ENCODE results near the gene OXTR.

DNA sequence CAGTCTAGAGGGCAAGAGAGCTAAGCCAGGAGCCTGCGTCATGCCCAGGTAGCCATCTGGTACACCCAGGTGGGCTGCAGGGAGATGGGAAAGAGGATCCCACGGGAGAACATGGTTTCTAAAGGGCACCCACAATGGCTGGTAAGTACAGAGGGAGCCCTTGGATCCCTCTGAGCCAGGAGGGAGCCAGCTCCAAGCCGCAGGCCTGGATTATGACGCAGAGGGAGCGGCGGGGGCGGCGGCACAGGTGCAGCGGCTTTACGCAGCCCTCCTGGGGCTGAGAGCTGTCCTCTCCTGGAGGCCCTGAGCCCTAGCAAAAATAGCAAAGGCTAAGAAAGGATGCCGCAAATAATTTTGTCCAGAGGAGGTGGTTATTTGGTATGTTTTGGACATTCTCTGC lies 33.0 kb downstream of the OXTR start:
- TF ChIP-seq, protein P1, sequence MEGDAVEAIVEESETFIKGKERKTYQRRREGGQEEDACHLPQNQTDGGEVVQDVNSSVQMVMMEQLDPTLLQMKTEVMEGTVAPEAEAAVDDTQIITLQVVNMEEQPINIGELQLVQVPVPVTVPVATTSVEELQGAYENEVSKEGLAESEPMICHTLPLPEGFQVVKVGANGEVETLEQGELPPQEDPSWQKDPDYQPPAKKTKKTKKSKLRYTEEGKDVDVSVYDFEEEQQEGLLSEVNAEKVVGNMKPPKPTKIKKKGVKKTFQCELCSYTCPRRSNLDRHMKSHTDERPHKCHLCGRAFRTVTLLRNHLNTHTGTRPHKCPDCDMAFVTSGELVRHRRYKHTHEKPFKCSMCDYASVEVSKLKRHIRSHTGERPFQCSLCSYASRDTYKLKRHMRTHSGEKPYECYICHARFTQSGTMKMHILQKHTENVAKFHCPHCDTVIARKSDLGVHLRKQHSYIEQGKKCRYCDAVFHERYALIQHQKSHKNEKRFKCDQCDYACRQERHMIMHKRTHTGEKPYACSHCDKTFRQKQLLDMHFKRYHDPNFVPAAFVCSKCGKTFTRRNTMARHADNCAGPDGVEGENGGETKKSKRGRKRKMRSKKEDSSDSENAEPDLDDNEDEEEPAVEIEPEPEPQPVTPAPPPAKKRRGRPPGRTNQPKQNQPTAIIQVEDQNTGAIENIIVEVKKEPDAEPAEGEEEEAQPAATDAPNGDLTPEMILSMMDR (conservative IDR thresholded peaks at IDR 0.05; ENCODE audit: low read depth, low read length), result no peak
- no peak for TF ChIP-seq EZH2phosphoT487 (IDR thresholded peaks at IDR 0.05; ENCODE audit: borderline replicate concordance, low read length)
- TF ChIP-seq EZH2 (IDR thresholded peaks at IDR 0.05; ENCODE audit: low read length, unreplicated experiment), result no peak

Data from PC-3 (cell line).